ENCODE results near the gene DDX11.
"Not testable (repeated sequence)": the region's sequence is repeated elsewhere in the genome, so short reads cannot be mapped to it uniquely, and the experiment has no call there.

The DDX11 gene

GRCh38 chr12:31084241-31084640 is 10.6 kb downstream of the DDX11 start:
- peaks cover 37% of the 10 kb centered on the region for H3K36me3 ChIP-seq (ENCODE audit: insufficient read depth, low read length)
- not testable (repeated sequence) for H4K20me1 ChIP-seq (ENCODE audit: insufficient read depth, low read length); H3K4me3 ChIP-seq (ENCODE audit: low read depth, low read length, poor library complexity, severe bottlenecking); H3K9ac ChIP-seq (ENCODE audit: low read length); H3K79me2 ChIP-seq (ENCODE audit: insufficient read depth, low read length); H3K9me3 ChIP-seq (ENCODE audit: low read length); H3F3A ChIP-seq (ENCODE audit: insufficient read depth, low read length); H2AFZ ChIP-seq (ENCODE audit: low read length); H3K9me2 ChIP-seq (ENCODE audit: low read depth, low read length); H3K4me2 ChIP-seq (ENCODE audit: low read length); H3K4me1 ChIP-seq (ENCODE audit: insufficient read depth, low read length, severe bottlenecking); H3K27me3 ChIP-seq (ENCODE audit: insufficient read depth, low read length); H3K27ac ChIP-seq (ENCODE audit: low read depth, low read length, poor library complexity, severe bottlenecking)

- not testable (repeated sequence) for H3K4me3 ChIP-seq (ENCODE audit: low read depth, low read length, poor library complexity, severe bottlenecking); H3K9me2 ChIP-seq (ENCODE audit: low read depth, low read length); H3K27me3 ChIP-seq (ENCODE audit: insufficient read depth, low read length); H2AFZ ChIP-seq (ENCODE audit: low read length); H3K4me2 ChIP-seq (ENCODE audit: low read length); H3K9ac ChIP-seq (ENCODE audit: low read length); H3K9me3 ChIP-seq (ENCODE audit: low read length); H3K4me1 ChIP-seq (ENCODE audit: insufficient read depth, low read length, severe bottlenecking); H3F3A ChIP-seq (ENCODE audit: insufficient read depth, low read length); H4K20me1 ChIP-seq (ENCODE audit: insufficient read depth, low read length); H3K79me2 ChIP-seq (ENCODE audit: insufficient read depth, low read length)
- Histone ChIP-seq H3K36me3 (ENCODE audit: insufficient read depth, low read length) (peaks cover 44% of the 10 kb centered on the region), H3K27ac (ENCODE audit: low read depth, low read length, poor library complexity, severe bottlenecking) (peak overlapping the region; percentile 39)
These were observed 12.4 kb downstream of the DDX11 start for GRCh38 chr12:31086032-31086431.

GRCh38 chr12:31087486-31087885 is 13.8 kb downstream of the DDX11 start:
- H2AFZ ChIP-seq (ENCODE audit: low read length); H3K9me3 ChIP-seq (ENCODE audit: low read length); H3K27me3 ChIP-seq (ENCODE audit: insufficient read depth, low read length); H3K27ac ChIP-seq (ENCODE audit: low read depth, low read length, poor library complexity, severe bottlenecking); H3K9ac ChIP-seq (ENCODE audit: low read length); H3K4me2 ChIP-seq (ENCODE audit: low read length); H3F3A ChIP-seq (ENCODE audit: insufficient read depth, low read length); H3K79me2 ChIP-seq (ENCODE audit: insufficient read depth, low read length); H3K4me3 ChIP-seq (ENCODE audit: low read depth, low read length, poor library complexity, severe bottlenecking); H3K9me2 ChIP-seq (ENCODE audit: low read depth, low read length); H3K4me1 ChIP-seq (ENCODE audit: insufficient read depth, low read length, severe bottlenecking); H4K20me1 ChIP-seq (ENCODE audit: insufficient read depth, low read length): not testable (repeated sequence)
- H3K36me3 ChIP-seq (ENCODE audit: insufficient read depth, low read length), result peaks cover 53% of the 10 kb centered on the region

GRCh38 chr12:31087956-31088355 is 14.3 kb downstream of the DDX11 start:
- not testable (repeated sequence) for H3F3A ChIP-seq (ENCODE audit: insufficient read depth, low read length); H3K9me2 ChIP-seq (ENCODE audit: low read depth, low read length); H3K27me3 ChIP-seq (ENCODE audit: insufficient read depth, low read length); H4K20me1 ChIP-seq (ENCODE audit: insufficient read depth, low read length); H2AFZ ChIP-seq (ENCODE audit: low read length); H3K9ac ChIP-seq (ENCODE audit: low read length); H3K4me3 ChIP-seq (ENCODE audit: low read depth, low read length, poor library complexity, severe bottlenecking); H3K27ac ChIP-seq (ENCODE audit: low read depth, low read length, poor library complexity, severe bottlenecking); H3K4me1 ChIP-seq (ENCODE audit: insufficient read depth, low read length, severe bottlenecking); H3K9me3 ChIP-seq (ENCODE audit: low read length); H3K79me2 ChIP-seq (ENCODE audit: insufficient read depth, low read length); H3K4me2 ChIP-seq (ENCODE audit: low read length)
- peaks cover 53% of the 10 kb centered on the region for H3K36me3 ChIP-seq (ENCODE audit: insufficient read depth, low read length)

DNA sequence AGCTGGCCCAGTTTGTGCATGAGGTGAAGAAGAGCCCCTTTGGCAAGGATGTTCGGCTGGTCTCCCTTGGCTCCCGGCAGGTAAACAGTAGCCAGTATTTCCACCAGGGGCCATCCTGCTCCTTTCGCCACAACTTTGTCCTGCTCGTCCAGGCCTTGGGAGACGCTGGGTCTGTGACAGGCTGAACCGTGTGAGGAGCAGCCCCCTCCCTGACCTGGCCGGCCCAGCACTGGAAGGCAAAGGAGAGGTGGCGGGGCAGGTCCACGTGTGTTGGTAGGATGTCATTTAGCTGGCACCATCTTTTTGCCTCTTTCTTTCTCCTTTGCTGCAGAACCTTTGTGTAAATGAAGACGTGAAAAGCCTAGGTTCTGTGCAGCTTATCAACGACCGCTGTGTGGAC is 15.4 kb downstream of the DDX11 start:
- no peak overlapping the region for H3K4me3 ChIP-seq (ENCODE audit: low read depth, low read length, poor library complexity, severe bottlenecking)
- TF ChIP-seq EZH2 (IDR thresholded peaks at IDR 0.05; ENCODE audit: borderline replicate concordance, low read length), result no peak
- TF ChIP-seq, protein P1, sequence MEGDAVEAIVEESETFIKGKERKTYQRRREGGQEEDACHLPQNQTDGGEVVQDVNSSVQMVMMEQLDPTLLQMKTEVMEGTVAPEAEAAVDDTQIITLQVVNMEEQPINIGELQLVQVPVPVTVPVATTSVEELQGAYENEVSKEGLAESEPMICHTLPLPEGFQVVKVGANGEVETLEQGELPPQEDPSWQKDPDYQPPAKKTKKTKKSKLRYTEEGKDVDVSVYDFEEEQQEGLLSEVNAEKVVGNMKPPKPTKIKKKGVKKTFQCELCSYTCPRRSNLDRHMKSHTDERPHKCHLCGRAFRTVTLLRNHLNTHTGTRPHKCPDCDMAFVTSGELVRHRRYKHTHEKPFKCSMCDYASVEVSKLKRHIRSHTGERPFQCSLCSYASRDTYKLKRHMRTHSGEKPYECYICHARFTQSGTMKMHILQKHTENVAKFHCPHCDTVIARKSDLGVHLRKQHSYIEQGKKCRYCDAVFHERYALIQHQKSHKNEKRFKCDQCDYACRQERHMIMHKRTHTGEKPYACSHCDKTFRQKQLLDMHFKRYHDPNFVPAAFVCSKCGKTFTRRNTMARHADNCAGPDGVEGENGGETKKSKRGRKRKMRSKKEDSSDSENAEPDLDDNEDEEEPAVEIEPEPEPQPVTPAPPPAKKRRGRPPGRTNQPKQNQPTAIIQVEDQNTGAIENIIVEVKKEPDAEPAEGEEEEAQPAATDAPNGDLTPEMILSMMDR (IDR thresholded peaks at IDR 0.05; ENCODE audit: low read length), result no peak
- no peaks in the 10 kb centered on the region for H3K9me2 ChIP-seq (ENCODE audit: low read depth, low read length)
- no peak overlapping the region for H3K9ac ChIP-seq (ENCODE audit: low read length)
- no peak overlapping the region for H3K4me2 ChIP-seq (ENCODE audit: low read length)
- no peak overlapping the region for H2AFZ ChIP-seq (ENCODE audit: low read length)
- no peaks in the 10 kb centered on the region for H3K9me3 ChIP-seq (ENCODE audit: low read length)
- no peaks in the 10 kb centered on the region for H3K79me2 ChIP-seq (ENCODE audit: insufficient read depth, low read length)
- no peaks in the 10 kb centered on the region for H3K4me1 ChIP-seq (ENCODE audit: insufficient read depth, low read length, severe bottlenecking)
- H3K36me3 ChIP-seq (ENCODE audit: insufficient read depth, low read length), result peaks cover 45% of the 10 kb centered on the region
- H3F3A ChIP-seq (ENCODE audit: insufficient read depth, low read length), result no peaks in the 10 kb centered on the region
- H3K27me3 ChIP-seq (ENCODE audit: insufficient read depth, low read length), result no peaks in the 10 kb centered on the region
- no peaks in the 10 kb centered on the region for H4K20me1 ChIP-seq (ENCODE audit: insufficient read depth, low read length)
- no peak overlapping the region for H3K27ac ChIP-seq (ENCODE audit: low read depth, low read length, poor library complexity, severe bottlenecking)

DNA sequence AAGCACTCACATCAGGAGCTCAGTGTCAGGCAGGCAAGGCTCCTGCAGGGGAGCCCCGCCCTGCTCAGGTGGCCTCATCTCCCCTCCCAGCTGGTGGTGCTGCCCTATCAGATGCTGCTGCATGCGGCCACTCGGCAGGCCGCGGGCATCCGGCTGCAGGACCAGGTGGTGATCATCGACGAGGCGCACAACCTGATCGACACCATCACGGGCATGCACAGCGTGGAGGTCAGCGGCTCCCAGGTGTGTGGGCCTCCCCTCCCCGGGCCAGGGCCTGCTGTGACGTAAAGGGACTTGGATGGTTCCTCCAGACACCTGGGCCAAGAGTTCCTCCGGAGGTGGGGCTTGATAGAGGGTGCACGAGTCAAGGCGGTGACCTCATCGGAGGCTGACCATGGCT is 18.0 kb downstream of the DDX11 start:
- not testable (repeated sequence) for H3K9me2 ChIP-seq (ENCODE audit: low read depth, low read length); H3K4me2 ChIP-seq (ENCODE audit: low read length); H3K79me2 ChIP-seq (ENCODE audit: insufficient read depth, low read length); H3K4me1 ChIP-seq (ENCODE audit: insufficient read depth, low read length, severe bottlenecking); H4K20me1 ChIP-seq (ENCODE audit: insufficient read depth, low read length); H2AFZ ChIP-seq (ENCODE audit: low read length); H3K27ac ChIP-seq (ENCODE audit: low read depth, low read length, poor library complexity, severe bottlenecking); H3K27me3 ChIP-seq (ENCODE audit: insufficient read depth, low read length); H3K9ac ChIP-seq (ENCODE audit: low read length); H3F3A ChIP-seq (ENCODE audit: insufficient read depth, low read length); H3K9me3 ChIP-seq (ENCODE audit: low read length); H3K4me3 ChIP-seq (ENCODE audit: low read depth, low read length, poor library complexity, severe bottlenecking)
- H3K36me3 ChIP-seq (ENCODE audit: insufficient read depth, low read length), result peaks cover 38% of the 10 kb centered on the region

DNA sequence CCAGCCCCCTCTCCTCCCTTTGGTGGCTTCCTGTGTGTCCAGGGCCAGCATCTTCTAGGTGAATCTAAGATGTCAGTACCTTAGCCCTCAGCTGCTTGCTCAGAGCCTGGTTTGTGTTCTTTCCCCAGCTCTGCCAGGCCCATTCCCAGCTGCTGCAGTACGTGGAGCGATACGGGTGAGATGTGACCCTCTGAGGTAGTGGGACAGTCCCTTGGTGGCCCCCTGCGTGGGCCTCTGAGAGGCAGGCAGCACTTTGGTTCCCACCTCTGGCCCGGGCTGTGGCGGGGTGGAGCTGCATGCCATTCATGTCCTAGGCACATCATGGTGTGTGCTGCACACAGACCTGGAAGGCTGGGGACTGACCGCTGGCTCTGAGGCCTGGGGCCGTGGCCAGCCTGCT is 19.1 kb downstream of the DDX11 start:
- not testable (repeated sequence) for H3K27me3 ChIP-seq (ENCODE audit: insufficient read depth, low read length); H3K9me3 ChIP-seq (ENCODE audit: low read length); H3K4me3 ChIP-seq (ENCODE audit: low read depth, low read length, poor library complexity, severe bottlenecking); H3F3A ChIP-seq (ENCODE audit: insufficient read depth, low read length); H3K9me2 ChIP-seq (ENCODE audit: low read depth, low read length); H3K9ac ChIP-seq (ENCODE audit: low read length); H3K27ac ChIP-seq (ENCODE audit: low read depth, low read length, poor library complexity, severe bottlenecking); H3K4me2 ChIP-seq (ENCODE audit: low read length); H2AFZ ChIP-seq (ENCODE audit: low read length); H4K20me1 ChIP-seq (ENCODE audit: insufficient read depth, low read length); H3K4me1 ChIP-seq (ENCODE audit: insufficient read depth, low read length, severe bottlenecking); H3K79me2 ChIP-seq (ENCODE audit: insufficient read depth, low read length)
- peaks cover 44% of the 10 kb centered on the region for H3K36me3 ChIP-seq (ENCODE audit: insufficient read depth, low read length)

Data from OCI-LY1 (cell line).